Lung (tissue), 12 donors: ENCODE data around the gene ERVMER34-1. TPM values are rescaled to one million over a fixed set of nuclear protein-coding genes. Genes with fewer than 3 reads are reported as not detected.

Experiments used
- ATAC-seq: fragments of 200-7000 bp; cut with Tn5 transposase; one replicate; pipeline ENCODE4 v1.9.1; 2020; ENCODE audit warnings: moderate number of reproducible peaks; ENCODE audit not compliant: insufficient read depth, low FRiP score
- DNase-seq, 3 donors: peaks; one replicate each; pipeline ENCODE4 v3.0.0-alpha.2; 2013 to 2017
- H3K27ac ChIP-seq, 2 donors: one replicate each; pipeline ENCODE4 v1.5.1; 2013; ENCODE audit warnings: mild to moderate bottlenecking in 2 of 2, moderate library complexity in 2 of 2, control low read depth in 1 of 2, inconsistent platforms in 1 of 2, low read depth in 1 of 2, low read length in 1 of 2
- H3K27me3 ChIP-seq, 3 donors: one replicate each; pipeline ENCODE4 v1.5.1; 2013; ENCODE audit warnings: low read length in 2 of 3; ENCODE audit not compliant: control insufficient read depth in 3 of 3, insufficient read depth in 3 of 3
- H3K36me3 ChIP-seq, 4 donors: one replicate each; pipeline ENCODE4 v1.5.1; 2013; ENCODE audit warnings: low read length in 4 of 4, mild to moderate bottlenecking in 1 of 4, moderate library complexity in 1 of 4; ENCODE audit not compliant: control insufficient read depth in 4 of 4, insufficient read depth in 4 of 4
- H3K4me1 ChIP-seq, 5 donors: one replicate each; pipeline ENCODE4 v1.5.1; 2013; ENCODE audit warnings: low read length in 5 of 5, mild to moderate bottlenecking in 2 of 5, moderate library complexity in 1 of 5; ENCODE audit not compliant: control insufficient read depth in 5 of 5, insufficient read depth in 5 of 5
- H3K4me3 ChIP-seq: one replicate; pipeline ENCODE4 v1.5.1; 2013; ENCODE audit warnings: mild to moderate bottlenecking, control low read depth, moderate library complexity
- H3K9ac ChIP-seq, 2 donors: one replicate each; pipeline ENCODE4 v1.5.1; 2013; ENCODE audit warnings: low read length in 2 of 2, control low read depth in 1 of 2; ENCODE audit not compliant: insufficient read depth in 1 of 2
- H3K9me3 ChIP-seq, 4 donors: one replicate each; pipeline ENCODE4 v1.5.1; 2013; ENCODE audit warnings: low read length in 3 of 4, mild to moderate bottlenecking in 1 of 4, moderate library complexity in 1 of 4; ENCODE audit not compliant: control insufficient read depth in 4 of 4, insufficient read depth in 3 of 4
- CTCF ChIP-seq: IDR thresholded peaks from 2 replicates; pipeline ENCODE4 v1.5.1; 2012; ENCODE audit warnings: mild to moderate bottlenecking; ENCODE audit errors: control extremely low read depth, extremely low read depth
- WGBS, 2 donors: extraction: QIAGEN DNeasy Blood & Tissue Kit; methylation state at CpG; one replicate each; pipeline ENCODE4 v1.1.7; 2013; 5-methylcytosine and 5-hydroxymethylcytosine counted together
- polyA plus RNA-seq, 2 donors: library from polyadenylated mRNA; stranded (reverse); fragments of 200-250 nt; gene quantifications; one replicate each; pipeline ENCODE4 v1.2.1, GENCODE V29; 2013
- total RNA-seq, 2 donors: library from RNA; depleted of rRNA in 1 of 2; stranded (reverse); fragments of >200 nt in 1 of 2; gene quantifications; one replicate each; pipeline ENCODE4 v1.2.1, GENCODE V29; 2014 to 2021
- donor health status: control.
- donor health status: control.
- donor health status: Bipolar disorder and iron deficiency.
- donor health status: healthy.
- donor health status: DM: yes; HTN: yes; CAD: no.

The ERVMER34-1 gene
- total and polyA plus RNA-seq, 4 donors = 0.83 to 2.2 (median 0.91) TPM

- H3K9me3 ChIP-seq = no peaks in the 10 kb centered on the region
- no peak overlapping the region for H3K4me3 ChIP-seq
- no peaks in the 10 kb centered on the region for H3K36me3 ChIP-seq
- no peak overlapping the region for H3K27ac ChIP-seq
- peaks cover 0 to 1% (median 0%) of the 10 kb centered on the region in 5 donors for H3K4me1 ChIP-seq
- WGBS, 2 donors = 90 to 95% methylated on average over 5 of the region's 5 CpGs
- no peak overlapping the region for H3K9ac ChIP-seq
- no peaks in the 10 kb centered on the region for H3K27me3 ChIP-seq
- DNase-seq = no peak
- no peak for ATAC-seq
- no peak for TF ChIP-seq CTCF
These were observed 6.6 kb downstream of the ERVMER34-1 start for GRCh38 chr4:52744588-52744987.

GRCh38 chr4:52743444-52744019 lies 7.7 kb downstream of the ERVMER34-1 start:
- ATAC-seq = no peak
- no peaks in the 10 kb centered on the region for H3K27me3 ChIP-seq

GRCh38 chr4:52729586-52729985 lies 21.6 kb downstream of the ERVMER34-1 start:
- Histone ChIP-seq H3K27ac (no peak overlapping the region), H3K36me3 (no peaks in the 10 kb centered on the region), H3K9ac (no peak overlapping the region), H3K4me3 (no peak overlapping the region), H3K4me1 (no peaks in the 10 kb centered on the region), H3K9me3 (no peaks in the 10 kb centered on the region), H3K27me3 (no peaks in the 10 kb centered on the region)
- no peak for DNase-seq
- ATAC-seq = no peak
- no peak for TF ChIP-seq CTCF

More at GRCh38 chr4:52743444-52744019, 7.7 kb downstream of the ERVMER34-1 start:
- no peak for TF ChIP-seq CTCF
- Histone ChIP-seq H3K4me1 (peaks cover 0 to 1% (median 0%) of the 10 kb centered on the region in 5 donors), H3K4me3 (no peak overlapping the region), H3K9me3 (no peaks in the 10 kb centered on the region), H3K36me3 (no peaks in the 10 kb centered on the region), H3K27ac (no peak overlapping the region), H3K9ac (no peak overlapping the region)
- WGBS, 2 donors = 70 to 81% methylated on average over 4 of the region's 4 CpGs
- peak in 1 of 3 donors; percentile 44 for DNase-seq
